Right atrium auricular region (tissue), 2 donors: ENCODE measurements around the gene SLC22A7. TPM values are rescaled to one million over a fixed set of nuclear protein-coding genes. Genes with fewer than 3 reads are reported as not detected.
A peak's percentile ranks its signal among the peaks of the same experiment; 100 is the strongest.

Source experiments
- DNase-seq: peaks from one replicate; pipeline ENCODE4 v3.0.0-alpha.2; 2019; ENCODE audit warnings: low spot score
- H3K27ac ChIP-seq, 2 donors: fragments of 200-600 bp; sonication (generic); 1 replicate in 1 of 2; 2 replicates in 1 of 2; pipeline ENCODE4 v1.5.1; 2016 to 2019
- H3K27me3 ChIP-seq, 2 donors: fragments of 200-600 bp; sonication (generic); one replicate each; pipeline versions ENCODE4 v1.5.1 to v1.6.0; 2017 to 2019
- H3K36me3 ChIP-seq: fragments of 200-600 bp; sonication (generic); one replicate; pipeline ENCODE4 v1.5.1; 2016
- H3K4me1 ChIP-seq, 2 donors: fragments of 200-600 bp; sonication (generic); one replicate each; pipeline versions ENCODE4 v1.5.1 to v1.6.0; 2017 to 2019
- H3K4me3 ChIP-seq, 2 donors: fragments of 200-600 bp; sonication (generic); 1 replicate in 1 of 2; 2 replicates in 1 of 2; pipeline ENCODE4 v1.5.1; 2017 to 2019; ENCODE audit warnings: mild to moderate bottlenecking in 1 of 2, moderate library complexity in 1 of 2
- H3K9me3 ChIP-seq, 2 donors: fragments of 200-600 bp; sonication (generic); one replicate each; pipeline ENCODE4 v1.5.1; 2019
- total RNA-seq, 2 donors: library from RNA; depleted of rRNA; stranded (reverse); fragments of >200 nt; gene quantifications; one replicate each; pipeline ENCODE4 v1.1.0, GENCODE V29; 2016
- TF ChIP-seq, protein P1 (sequence below), 2 donors: fragments of 200-600 bp; sonication (generic); IDR thresholded peaks; one replicate each; pipeline ENCODE4 v1.5.1; 2019; ENCODE audit warnings: antibody characterized with exemption in 2 of 2

The SLC22A7 gene
- total RNA-seq, 2 donors from 2014 or later, result not detected

- peaks cover 0 to 31% of the 10 kb centered on the region in 2 donors for H3K4me1 ChIP-seq
- peak overlapping the region in 1 of 2 donors; percentile 54 for H3K4me3 ChIP-seq
- no peak overlapping the region for H3K27ac ChIP-seq
- TF ChIP-seq, protein P1, sequence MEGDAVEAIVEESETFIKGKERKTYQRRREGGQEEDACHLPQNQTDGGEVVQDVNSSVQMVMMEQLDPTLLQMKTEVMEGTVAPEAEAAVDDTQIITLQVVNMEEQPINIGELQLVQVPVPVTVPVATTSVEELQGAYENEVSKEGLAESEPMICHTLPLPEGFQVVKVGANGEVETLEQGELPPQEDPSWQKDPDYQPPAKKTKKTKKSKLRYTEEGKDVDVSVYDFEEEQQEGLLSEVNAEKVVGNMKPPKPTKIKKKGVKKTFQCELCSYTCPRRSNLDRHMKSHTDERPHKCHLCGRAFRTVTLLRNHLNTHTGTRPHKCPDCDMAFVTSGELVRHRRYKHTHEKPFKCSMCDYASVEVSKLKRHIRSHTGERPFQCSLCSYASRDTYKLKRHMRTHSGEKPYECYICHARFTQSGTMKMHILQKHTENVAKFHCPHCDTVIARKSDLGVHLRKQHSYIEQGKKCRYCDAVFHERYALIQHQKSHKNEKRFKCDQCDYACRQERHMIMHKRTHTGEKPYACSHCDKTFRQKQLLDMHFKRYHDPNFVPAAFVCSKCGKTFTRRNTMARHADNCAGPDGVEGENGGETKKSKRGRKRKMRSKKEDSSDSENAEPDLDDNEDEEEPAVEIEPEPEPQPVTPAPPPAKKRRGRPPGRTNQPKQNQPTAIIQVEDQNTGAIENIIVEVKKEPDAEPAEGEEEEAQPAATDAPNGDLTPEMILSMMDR (IDR thresholded peaks at IDR 0.05), result no peak
- DNase-seq, result no peak
- H3K36me3 ChIP-seq, result no peaks in the 10 kb centered on the region
- no peaks in the 10 kb centered on the region for H3K9me3 ChIP-seq
- peaks cover 0 to 9% of the 10 kb centered on the region in 2 donors for H3K27me3 ChIP-seq
Observed at GRCh38 chr6:43274127-43274915, 23.7 kb upstream of the SLC22A7 start.

DNA sequence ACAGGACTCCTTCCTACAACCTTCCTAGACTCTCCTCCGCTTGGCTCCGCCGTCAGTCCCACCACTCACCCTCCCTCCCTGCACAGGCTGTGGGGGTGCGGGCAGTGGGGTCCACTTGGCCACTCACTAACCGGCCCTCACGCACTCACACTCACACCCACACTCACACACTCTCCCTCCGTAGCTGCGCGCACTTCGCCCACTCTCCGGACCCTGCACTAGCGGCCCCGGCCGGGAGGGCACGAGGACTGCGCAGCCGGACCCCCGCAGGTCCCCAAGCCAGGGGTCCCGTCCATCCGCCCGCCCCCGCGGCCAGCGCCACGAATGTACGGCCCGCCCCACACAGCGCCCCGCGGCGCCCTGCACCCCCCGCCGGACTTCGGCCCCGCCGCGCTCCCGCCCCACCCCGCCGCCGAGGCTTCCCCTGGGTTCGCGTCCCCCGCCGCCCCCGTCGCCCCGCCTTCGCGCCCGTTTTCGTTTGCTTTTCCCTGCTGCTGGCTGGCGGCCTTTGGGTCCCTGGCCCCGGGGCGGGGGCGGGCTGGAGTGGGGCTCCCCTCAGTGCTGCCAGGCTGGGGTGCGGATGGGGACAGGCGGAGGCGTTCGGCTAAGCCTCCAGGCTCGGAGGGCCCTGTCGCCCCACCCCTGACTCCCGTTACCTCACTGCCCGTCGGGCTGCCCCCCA lies 23.0 kb upstream of the SLC22A7 start:
- H3K36me3 ChIP-seq, result no peaks in the 10 kb centered on the region
- no peak for DNase-seq
- TF ChIP-seq, protein P1 (IDR thresholded peaks at IDR 0.05), result no peak
- H3K4me1 ChIP-seq, result peaks cover 0 to 24% of the 10 kb centered on the region in 2 donors
- H3K4me3 ChIP-seq, result peak overlapping the region; percentile 28 to 54
- no peak overlapping the region for H3K27ac ChIP-seq
- H3K9me3 ChIP-seq, result no peaks in the 10 kb centered on the region
- H3K27me3 ChIP-seq, result peaks cover 0 to 9% of the 10 kb centered on the region in 2 donors

DNA sequence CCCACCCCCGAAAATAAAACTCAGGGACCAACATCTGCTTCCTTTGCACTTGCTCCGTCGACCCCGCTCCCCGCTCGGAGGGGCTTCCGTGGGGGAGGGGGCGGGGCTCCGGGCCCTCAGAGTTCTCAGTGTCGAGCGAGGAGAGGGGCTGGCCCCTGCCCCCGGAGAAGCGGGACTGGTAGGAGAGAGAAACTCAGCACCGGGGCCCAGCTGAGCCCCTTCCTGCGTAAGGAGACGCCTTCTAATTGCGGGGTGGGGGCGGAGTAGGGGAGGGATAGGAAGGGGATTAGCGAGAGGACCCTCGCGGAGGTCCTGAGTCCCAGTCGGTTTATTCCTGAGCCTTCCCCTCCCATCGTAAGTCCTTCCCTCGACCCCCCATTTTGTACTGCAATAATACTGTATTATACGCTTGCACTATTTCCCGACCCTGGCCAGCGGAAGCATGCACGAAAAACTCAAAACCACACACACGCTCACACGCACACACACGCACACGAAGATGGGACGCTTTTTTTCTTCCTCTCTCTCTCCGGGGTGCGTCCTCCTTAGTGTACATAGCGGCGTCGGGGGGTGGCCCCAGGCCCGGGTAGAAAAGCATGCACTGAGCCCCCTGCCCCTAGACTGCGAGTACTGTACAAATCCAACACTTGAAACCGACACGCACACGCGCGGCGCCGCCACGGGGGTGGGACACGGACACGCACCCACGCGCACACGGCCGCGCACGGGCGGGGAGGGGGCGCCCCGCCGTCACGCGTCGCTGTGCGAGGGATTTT lies 22.1 kb upstream of the SLC22A7 start:
- Histone ChIP-seq H3K36me3 (no peaks in the 10 kb centered on the region), H3K9me3 (no peaks in the 10 kb centered on the region), H3K4me3 (peak overlapping the region; percentile 28 to 54), H3K4me1 (peaks cover 0 to 19% of the 10 kb centered on the region in 2 donors), H3K27ac (no peak overlapping the region), H3K27me3 (peaks cover 0 to 9% of the 10 kb centered on the region in 2 donors)
- DNase-seq, result no peak
- TF ChIP-seq, protein P1 (IDR thresholded peaks at IDR 0.05), result no peak

DNA sequence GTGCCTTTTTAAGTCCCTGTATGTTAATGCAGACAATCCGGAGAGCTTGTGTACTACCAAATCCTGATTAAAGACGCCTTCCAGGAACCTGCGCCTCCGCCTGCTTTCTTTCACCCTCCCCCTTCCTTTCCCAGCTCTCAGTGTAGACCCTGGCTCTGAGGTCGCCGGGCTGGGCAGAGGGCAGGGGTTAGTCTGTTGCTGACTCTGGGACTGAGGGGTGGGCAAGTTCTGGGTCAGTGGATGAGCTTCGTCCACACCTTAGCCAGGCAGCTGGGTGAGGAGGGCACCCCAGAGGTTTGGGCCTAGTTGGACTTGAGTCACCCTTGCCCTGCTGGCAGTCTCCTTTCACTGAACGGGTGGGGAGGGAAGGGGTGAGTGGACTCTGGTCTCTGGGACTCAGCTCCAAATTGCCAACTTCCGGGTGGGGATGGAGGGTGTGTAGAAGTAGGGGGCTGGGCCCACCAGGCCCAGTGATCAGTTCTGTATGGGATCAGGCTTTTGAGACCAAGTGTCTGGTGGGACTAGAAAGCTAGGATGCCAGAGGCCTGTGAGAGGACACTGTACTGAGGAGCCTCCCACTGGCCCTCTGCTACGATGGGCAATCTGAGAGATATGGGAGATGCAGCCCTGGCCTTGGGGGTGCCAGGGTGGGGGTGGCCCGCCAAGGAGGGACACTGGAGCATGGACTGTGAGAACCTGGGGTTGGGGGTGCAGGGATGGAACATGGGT lies 21.3 kb upstream of the SLC22A7 start:
- Histone ChIP-seq H3K36me3 (no peaks in the 10 kb centered on the region), H3K27ac (no peak overlapping the region), H3K4me1 (peaks cover 0 to 19% of the 10 kb centered on the region in 2 donors), H3K4me3 (no peak overlapping the region), H3K9me3 (no peaks in the 10 kb centered on the region), H3K27me3 (peaks cover 0 to 9% of the 10 kb centered on the region in 2 donors)
- DNase-seq, result no peak
- TF ChIP-seq, protein P1 (IDR thresholded peaks at IDR 0.05), result no peak

GRCh38 chr6:43277306-43277642 lies 20.8 kb upstream of the SLC22A7 start:
- no peaks in the 10 kb centered on the region for H3K36me3 ChIP-seq
- DNase-seq, result no peak
- TF ChIP-seq, protein P1 (IDR thresholded peaks at IDR 0.05), result no peak
- H3K27me3 ChIP-seq, result peaks cover 0 to 9% of the 10 kb centered on the region in 2 donors
- H3K27ac ChIP-seq, result no peak overlapping the region
- H3K4me3 ChIP-seq, result no peak overlapping the region
- peaks cover 0 to 19% of the 10 kb centered on the region in 2 donors for H3K4me1 ChIP-seq
- no peaks in the 10 kb centered on the region for H3K9me3 ChIP-seq
